Activated naive CD4-positive, alpha-beta T cell (primary cell): ENCODE measurements around the gene TELO2.

ENCODE experiments used
- DNase-seq, 4 experiments: peaks; one replicate each; lab custom pipeline; 2025; lab: John Stamatoyannopoulos, UW

TELO2 gene

DNA sequence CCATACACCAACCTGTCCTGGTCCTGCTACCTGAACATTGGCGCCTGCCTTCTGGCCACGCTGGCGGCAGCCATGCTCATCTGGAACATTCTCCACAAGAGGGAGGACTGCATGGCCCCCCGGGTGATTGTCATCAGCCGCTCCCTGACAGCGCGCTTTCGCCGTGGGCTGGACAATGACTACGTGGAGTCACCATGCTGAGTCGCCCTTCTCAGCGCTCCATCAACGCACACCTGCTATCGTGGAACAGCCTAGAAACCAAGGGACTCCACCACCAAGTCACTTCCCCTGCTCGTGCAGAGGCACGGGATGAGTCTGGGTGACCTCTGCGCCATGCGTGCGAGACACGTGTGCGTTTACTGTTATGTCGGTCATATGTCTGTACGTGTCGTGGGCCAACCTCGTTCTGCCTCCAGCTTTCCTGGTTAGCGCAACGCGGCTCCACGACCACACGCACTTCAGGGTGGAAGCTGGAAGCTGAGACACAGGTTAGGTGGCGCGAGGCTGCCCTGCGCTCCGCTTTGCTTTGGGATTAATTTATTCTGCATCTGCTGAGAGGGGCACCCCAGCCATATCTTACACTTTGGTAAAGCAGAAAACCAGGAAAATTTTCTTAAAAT lies 61.8 kb downstream of the TELO2 start:
- no peak for DNase-seq

DNA sequence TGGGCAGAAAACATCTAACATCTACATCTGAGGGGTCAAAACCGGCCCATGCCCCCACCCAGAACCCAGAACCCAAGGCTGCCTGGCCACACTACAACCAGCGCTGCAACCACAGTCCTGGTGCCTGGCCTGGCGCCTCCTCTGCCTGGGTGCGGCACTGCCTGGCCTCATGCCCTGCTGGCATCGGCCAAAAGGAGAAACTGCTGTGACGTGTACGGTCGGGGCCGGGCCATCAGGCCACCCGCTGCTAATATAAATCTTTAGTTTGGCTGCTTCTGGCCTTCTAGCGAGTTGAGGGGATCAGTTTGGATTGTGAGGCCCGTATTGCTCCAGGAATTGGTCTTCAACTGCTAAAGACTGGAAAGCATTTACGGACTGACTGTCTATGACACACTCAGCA lies 63.1 kb downstream of the TELO2 start:
- DNase-seq: no peak

DNA sequence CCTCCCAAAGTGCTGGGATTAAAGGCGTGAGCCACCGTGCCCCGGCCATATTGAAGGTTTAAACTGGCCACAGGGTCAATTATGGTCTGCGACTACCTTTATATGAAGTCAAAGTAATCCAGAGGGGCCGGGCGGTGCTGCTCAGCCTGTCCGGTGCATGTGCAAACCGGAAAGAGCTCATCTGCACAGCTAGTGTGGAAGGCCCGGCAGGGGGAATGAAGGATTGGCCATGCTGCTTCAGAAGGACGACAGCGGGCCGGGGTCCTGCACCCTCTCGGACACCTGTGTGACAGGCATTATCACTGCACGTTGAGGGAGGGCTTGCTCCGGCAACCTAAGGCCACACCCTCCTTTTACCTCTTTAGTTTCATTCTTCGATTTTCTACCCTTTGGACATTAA lies 63.9 kb downstream of the TELO2 start:
- no peak for DNase-seq

DNA sequence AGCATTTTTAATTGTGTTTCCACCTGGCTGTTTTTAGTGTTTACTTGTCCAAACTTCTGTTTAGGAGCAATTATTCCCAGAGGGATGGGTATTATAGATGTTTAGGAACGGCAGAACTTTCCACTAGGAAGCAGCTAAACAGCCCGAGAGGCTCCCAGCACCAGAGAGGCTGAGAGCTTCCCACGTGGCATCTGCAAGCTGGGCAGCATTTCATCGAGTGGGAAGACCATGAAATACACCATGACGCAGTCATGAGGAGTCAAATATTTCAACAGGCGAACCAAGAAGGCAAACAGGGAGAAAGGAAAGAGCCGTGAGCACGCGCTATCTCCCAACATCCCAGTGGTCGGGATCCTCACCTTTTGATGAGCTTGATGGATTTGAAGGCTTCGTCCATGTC lies 64.4 kb downstream of the TELO2 start:
- DNase-seq: no peak

DNA sequence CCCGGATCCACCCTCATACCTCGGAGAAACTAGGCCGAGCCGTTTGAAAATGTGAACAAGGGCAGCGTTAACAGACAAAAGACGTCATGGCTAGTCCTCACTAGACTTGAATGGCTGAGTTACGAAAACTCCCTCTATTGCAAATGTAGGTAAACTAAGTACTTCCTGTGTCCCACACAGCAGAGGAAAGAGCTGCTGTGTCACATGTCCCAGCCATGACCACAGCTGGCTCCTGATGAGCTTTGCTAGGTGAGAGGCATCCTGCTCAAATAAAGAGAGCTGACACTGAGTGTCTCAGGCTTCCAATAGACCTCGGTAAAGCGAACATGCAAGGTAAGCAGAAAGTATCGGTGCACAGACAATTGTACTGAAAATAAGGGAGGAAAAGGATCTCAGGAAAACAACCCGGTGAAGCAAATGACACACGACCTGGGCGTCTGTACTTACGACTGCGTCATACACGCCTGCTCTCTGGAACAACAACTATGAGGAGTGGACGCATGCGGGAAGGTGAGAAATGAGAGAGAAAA lies 66.4 kb downstream of the TELO2 start:
- peak in 1 of 4 experiments; percentile 12 for DNase-seq
